Common myeloid progenitor, CD34-positive (primary cell): ENCODE measurements around the gene DNAH11.
"Not testable (repeated sequence)": the region's sequence is repeated elsewhere in the genome, so short reads cannot be mapped to it uniquely, and the experiment has no call there.

Experiments used
- CTCF ChIA-PET: fragments of 350-600 bp; sonication (Branson Sonifier 250); formaldehyde crosslinking; loops from one replicate; lab custom pipeline; 2021; ENCODE audit warnings: antibody characterized with exemption; lab: Charles Lee
- POLR2A ChIA-PET: fragments of 350-600 bp; sonication (Branson Sonifier 250); formaldehyde crosslinking; loops from one replicate; lab custom pipeline; 2021; ENCODE audit warnings: antibody characterized with exemption; lab: Charles Lee
- DNase-seq, 3 donors: peaks; one replicate each; pipeline versions ENCODE4 v3.0.0 to v3.0.0-alpha.2; 2013
- H3K27ac ChIP-seq, 2 experiments: 1 replicate in 1 of 2; 2 replicates in 1 of 2; pipeline ENCODE4 v1.7.0; 2013; ENCODE audit warnings: inconsistent platforms in 2 of 2, low read length in 2 of 2, mild to moderate bottlenecking in 2 of 2, low read depth in 1 of 2, moderate library complexity in 1 of 2; ENCODE audit not compliant: severe bottlenecking in 2 of 2, insufficient read depth in 1 of 2, poor library complexity in 1 of 2
- H3K27me3 ChIP-seq, 5 experiments: replicated peaks in 2 of 5; 1 replicate in 3 of 5; 2 replicates in 2 of 5; pipeline versions ENCODE4 v1.6.1 to v1.7.0; 2013; ENCODE audit warnings: low read length in 4 of 5, mild to moderate bottlenecking in 2 of 5, moderate library complexity in 2 of 5, inconsistent platforms in 1 of 5; ENCODE audit not compliant: insufficient read depth in 5 of 5, control insufficient read depth in 4 of 5
- H3K36me3 ChIP-seq, 4 experiments: 1 replicate in 2 of 4; 2 replicates in 2 of 4; pipeline versions ENCODE4 v1.6.1 to v1.7.0; 2013; ENCODE audit warnings: low read length in 3 of 4, control low read depth in 1 of 4, mild to moderate bottlenecking in 1 of 4; ENCODE audit not compliant: control insufficient read depth in 4 of 4, insufficient read depth in 4 of 4
- H3K4me1 ChIP-seq, 4 experiments: 1 replicate in 3 of 4; 2 replicates in 1 of 4; pipeline versions ENCODE4 v1.6.1 to v1.7.1; 2013; ENCODE audit warnings: low read length in 3 of 4, mild to moderate bottlenecking in 3 of 4, control low read depth in 1 of 4, inconsistent platforms in 1 of 4, moderate library complexity in 1 of 4; ENCODE audit not compliant: control insufficient read depth in 4 of 4, insufficient read depth in 4 of 4; ENCODE audit errors: control extremely low read depth in 1 of 4
- H3K4me3 ChIP-seq, 7 experiments: 1 replicate in 4 of 7; 2 replicates in 3 of 7; pipeline versions ENCODE4 v1.5.1 to v1.7.0; 2013; ENCODE audit warnings: mild to moderate bottlenecking in 7 of 7, low read length in 6 of 7, moderate library complexity in 6 of 7, inconsistent platforms in 2 of 7, low read depth in 2 of 7, control low read depth in 1 of 7; ENCODE audit not compliant: insufficient read depth in 4 of 7, control insufficient read depth in 1 of 7; ENCODE audit errors: extremely low read depth in 1 of 7
- H3K9me3 ChIP-seq, 5 experiments: 1 replicate in 4 of 5; 2 replicates in 1 of 5; pipeline versions ENCODE4 v1.6.1 to v1.7.1; 2013; ENCODE audit warnings: low read length in 4 of 5, mild to moderate bottlenecking in 2 of 5, inconsistent platforms in 1 of 5, low read depth in 1 of 5, moderate library complexity in 1 of 5; ENCODE audit not compliant: control insufficient read depth in 4 of 5, insufficient read depth in 2 of 5; ENCODE audit errors: control extremely low read depth in 1 of 5
- WGBS: methylation state at CpG from one replicate; pipeline ENCODE4 v1.1.5; 2013; ENCODE audit not compliant: insufficient coverage; 5-methylcytosine and 5-hydroxymethylcytosine counted together

Gene DNAH11

GRCh38 chr7:21865631-21866204 lies 322.9 kb downstream of the DNAH11 start:
- not testable (repeated sequence) for H3K36me3 ChIP-seq, H3K27ac ChIP-seq, H3K9me3 ChIP-seq, H3K27me3 ChIP-seq
- peak in 2 of 3 donors; percentile 15 to 72 for DNase-seq
- CTCF ChIA-PET, result interaction anchor here (0.6 kb wide), 1 partner anchor 619 kb away, joined by 4 read pairs; no protein-coding TSS in a partner anchor
- WGBS, result 68% methylated on average over 7 of the region's 7 CpGs
- Histone ChIP-seq H3K4me3 (peak overlapping the region in 1 of 7 experiments; percentile 13), H3K4me1 (peaks cover 3 to 15% (median 9%) of the 10 kb centered on the region in 4 experiments)
- POLR2A ChIA-PET, result interaction anchor here (0.6 kb wide), 1 partner anchor 1022 kb away, joined by 3 read pairs; no protein-coding TSS in a partner anchor

- Histone ChIP-seq H3K27ac (no peak overlapping the region), H3K36me3 (no peaks in the 10 kb centered on the region), H3K27me3 (no peaks in the 10 kb centered on the region), H3K9me3 (no peaks in the 10 kb centered on the region), H3K4me1 (peaks cover 3 to 15% (median 9%) of the 10 kb centered on the region in 4 experiments), H3K4me3 (no peak overlapping the region)
- ChIA-PET CTCF (no interaction called here), POLR2A (no interaction called here)
- WGBS, result 92% methylated on average over 1 of the region's 1 CpG
- no peak for DNase-seq
Measured at GRCh38 chr7:21866731-21867130, 323.9 kb downstream of the DNAH11 start.

GRCh38 chr7:21867226-21867625 lies 324.4 kb downstream of the DNAH11 start:
- H3K4me3 ChIP-seq, result no peak overlapping the region
- H3K27me3 ChIP-seq, result no peaks in the 10 kb centered on the region
- no peak for DNase-seq
- H3K36me3 ChIP-seq, result no peaks in the 10 kb centered on the region
- POLR2A ChIA-PET, result no interaction called here
- no peak overlapping the region for H3K27ac ChIP-seq
- CTCF ChIA-PET, result no interaction called here
- H3K9me3 ChIP-seq, result no peaks in the 10 kb centered on the region
- H3K4me1 ChIP-seq, result peaks cover 3 to 15% (median 9%) of the 10 kb centered on the region in 4 experiments

GRCh38 chr7:21867816-21868575 lies 325.2 kb downstream of the DNAH11 start:
- no peak for DNase-seq
- no peak overlapping the region for H3K27ac ChIP-seq
- POLR2A ChIA-PET, result no interaction called here

GRCh38 chr7:21868576-21868850 lies 325.7 kb downstream of the DNAH11 start:
- Histone ChIP-seq H3K4me3 (no peak overlapping the region), H3K27ac (no peak overlapping the region), H3K36me3 (no peaks in the 10 kb centered on the region), H3K27me3 (no peaks in the 10 kb centered on the region), H3K4me1 (peaks cover 3 to 15% (median 9%) of the 10 kb centered on the region in 4 experiments), H3K9me3 (no peaks in the 10 kb centered on the region)
- POLR2A ChIA-PET, result no interaction called here
- 56% methylated on average over 2 of the region's 3 CpGs for WGBS
- no peak for DNase-seq
- CTCF ChIA-PET, result interaction anchor here (1.1 to 2.0 kb wide), 2 partner anchors 13 to 57 kb away, joined by 3 to 4 read pairs; no protein-coding TSS in a partner anchor

More at GRCh38 chr7:21867816-21868575, 325.2 kb downstream of the DNAH11 start:
- H3K4me1 ChIP-seq, result peaks cover 3 to 15% (median 9%) of the 10 kb centered on the region in 4 experiments
- no peaks in the 10 kb centered on the region for H3K9me3 ChIP-seq
- H3K4me3 ChIP-seq, result no peak overlapping the region
- CTCF ChIA-PET, result interaction anchor here (1.1 to 2.0 kb wide), 2 partner anchors 13 to 58 kb away, joined by 3 to 4 read pairs; no protein-coding TSS in a partner anchor
- no peaks in the 10 kb centered on the region for H3K27me3 ChIP-seq
- H3K36me3 ChIP-seq, result no peaks in the 10 kb centered on the region
- 80% methylated on average over 1 of the region's 8 CpGs for WGBS

GRCh38 chr7:21869785-21870402 lies 327.1 kb downstream of the DNAH11 start:
- peaks cover 3 to 15% (median 9%) of the 10 kb centered on the region in 4 experiments for H3K4me1 ChIP-seq
- CTCF ChIA-PET, result interaction anchor here (2.0 kb wide), 1 partner anchor 56 kb away, joined by 4 read pairs; no protein-coding TSS in a partner anchor
- H3K36me3 ChIP-seq, result no peaks in the 10 kb centered on the region
- POLR2A ChIA-PET, result no interaction called here
- no peaks in the 10 kb centered on the region for H3K27me3 ChIP-seq
- H3K27ac ChIP-seq, result no peak overlapping the region
- H3K4me3 ChIP-seq, result no peak overlapping the region
- no peaks in the 10 kb centered on the region for H3K9me3 ChIP-seq
- WGBS, result 71% methylated on average over 4 of the region's 5 CpGs
- peak in 2 of 3 donors; percentile 21 to 38 for DNase-seq

- no peaks in the 10 kb centered on the region for H3K27me3 ChIP-seq
- H3K36me3 ChIP-seq, result peaks cover 0 to 2% (median 0%) of the 10 kb centered on the region in 4 experiments
- no peaks in the 10 kb centered on the region for H3K9me3 ChIP-seq
- H3K4me3 ChIP-seq, result no peak overlapping the region
- no peak for DNase-seq
- ChIA-PET POLR2A (no interaction called here), CTCF (interaction anchor here (1.3 kb wide), 1 partner anchor 32 kb away, joined by 3 read pairs; no protein-coding TSS in a partner anchor)
- H3K4me1 ChIP-seq, result no peaks in the 10 kb centered on the region
- 100% methylated on average over 1 of the region's 3 CpGs for WGBS
- no peak overlapping the region for H3K27ac ChIP-seq
Measured at GRCh38 chr7:21883069-21883468, 340.2 kb downstream of the DNAH11 start.
